Stimulated activated CD4-positive, alpha-beta T cell treated with anti-CD3 and anti-CD28 coated beads, TNF-alpha, amount 100 ng/mL, for 4 hours (primary cell): ENCODE results near the gene TRIOBP.

Source experiments
- DNase-seq, 3 experiments: peaks; one replicate each; pipeline ENCODE4 v3.0.0-alpha.2; 2020; ENCODE audit warnings: low read depth in 3 of 3

The TRIOBP gene

GRCh38 chr22:37804881-37805809 is 108.3 kb downstream of the TRIOBP start:
- peak in 2 of 3 experiments; percentile 32 to 50 for DNase-seq

GRCh38 chr22:37805810-37806277 is 109.0 kb downstream of the TRIOBP start:
- DNase-seq: no peak

GRCh38 chr22:37806409-37807333 is 109.8 kb downstream of the TRIOBP start:
- DNase-seq: no peak

- DNase-seq: peak; percentile 74 to 88 (median 80)
Observed at GRCh38 chr22:37807410-37808293, 110.8 kb downstream of the TRIOBP start, which contains the start of gene GCAT. GCAT (plus strand) TSS chr22:37807934; CDS start chr22:37807968, 34 bp downstream.

GRCh38 chr22:37808294-37808657 is 111.4 kb downstream of the TRIOBP start:
- no peak for DNase-seq

GRCh38 chr22:37809672-37810333 is 113.0 kb downstream of the TRIOBP start:
- no peak for DNase-seq

GRCh38 chr22:37811867-37812266 is 115.0 kb downstream of the TRIOBP start:
- DNase-seq: no peak

GRCh38 chr22:37812869-37813678 is 116.2 kb downstream of the TRIOBP start:
- no peak for DNase-seq

- DNase-seq: no peak
Observed at GRCh38 chr22:37815593-37815992, 118.7 kb downstream of the TRIOBP start.

- DNase-seq: no peak
Observed at GRCh38 chr22:37816543-37817180, 119.8 kb downstream of the TRIOBP start.

GRCh38 chr22:37817705-37818408 is 121.0 kb downstream of the TRIOBP start:
- peak; percentile 71 to 83 (median 72) for DNase-seq

- peak in 2 of 3 experiments; percentile 35 to 36 for DNase-seq
Observed at GRCh38 chr22:37818409-37819104, 121.7 kb downstream of the TRIOBP start.

- no peak for DNase-seq
Observed at GRCh38 chr22:37819105-37819433, 122.2 kb downstream of the TRIOBP start.

- DNase-seq: no peak
Observed at GRCh38 chr22:37820350-37820749, 123.5 kb downstream of the TRIOBP start.

- DNase-seq: no peak
Observed at GRCh38 chr22:37822079-37822833, 125.4 kb downstream of the TRIOBP start.

- no peak for DNase-seq
Observed at GRCh38 chr22:37823134-37823985, 126.5 kb downstream of the TRIOBP start, which contains the start of gene GALR3. GALR3 (plus strand) TSS chr22:37823382; CDS start chr22:37823407, 25 bp downstream.
